Smooth muscle cell of the coronary artery (primary cell): ENCODE data around the gene ACTR8. TPM values are rescaled to one million over a fixed set of nuclear protein-coding genes. Genes with fewer than 3 reads are reported as not detected.

Experiments
- total RNA-seq: library from RNA; depleted of rRNA; stranded (reverse); fragments of >200 nt; gene quantifications from 2 replicates; pipeline ENCODE4 v1.2.3, GENCODE V29; 2014; ENCODE audit warnings: low replicate concordance

The ACTR8 gene, protein sequence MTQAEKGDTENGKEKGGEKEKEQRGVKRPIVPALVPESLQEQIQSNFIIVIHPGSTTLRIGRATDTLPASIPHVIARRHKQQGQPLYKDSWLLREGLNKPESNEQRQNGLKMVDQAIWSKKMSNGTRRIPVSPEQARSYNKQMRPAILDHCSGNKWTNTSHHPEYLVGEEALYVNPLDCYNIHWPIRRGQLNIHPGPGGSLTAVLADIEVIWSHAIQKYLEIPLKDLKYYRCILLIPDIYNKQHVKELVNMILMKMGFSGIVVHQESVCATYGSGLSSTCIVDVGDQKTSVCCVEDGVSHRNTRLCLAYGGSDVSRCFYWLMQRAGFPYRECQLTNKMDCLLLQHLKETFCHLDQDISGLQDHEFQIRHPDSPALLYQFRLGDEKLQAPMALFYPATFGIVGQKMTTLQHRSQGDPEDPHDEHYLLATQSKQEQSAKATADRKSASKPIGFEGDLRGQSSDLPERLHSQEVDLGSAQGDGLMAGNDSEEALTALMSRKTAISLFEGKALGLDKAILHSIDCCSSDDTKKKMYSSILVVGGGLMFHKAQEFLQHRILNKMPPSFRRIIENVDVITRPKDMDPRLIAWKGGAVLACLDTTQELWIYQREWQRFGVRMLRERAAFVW
- total RNA-seq = 34.7 and 61.8 TPM in 2 replicates

DNA sequence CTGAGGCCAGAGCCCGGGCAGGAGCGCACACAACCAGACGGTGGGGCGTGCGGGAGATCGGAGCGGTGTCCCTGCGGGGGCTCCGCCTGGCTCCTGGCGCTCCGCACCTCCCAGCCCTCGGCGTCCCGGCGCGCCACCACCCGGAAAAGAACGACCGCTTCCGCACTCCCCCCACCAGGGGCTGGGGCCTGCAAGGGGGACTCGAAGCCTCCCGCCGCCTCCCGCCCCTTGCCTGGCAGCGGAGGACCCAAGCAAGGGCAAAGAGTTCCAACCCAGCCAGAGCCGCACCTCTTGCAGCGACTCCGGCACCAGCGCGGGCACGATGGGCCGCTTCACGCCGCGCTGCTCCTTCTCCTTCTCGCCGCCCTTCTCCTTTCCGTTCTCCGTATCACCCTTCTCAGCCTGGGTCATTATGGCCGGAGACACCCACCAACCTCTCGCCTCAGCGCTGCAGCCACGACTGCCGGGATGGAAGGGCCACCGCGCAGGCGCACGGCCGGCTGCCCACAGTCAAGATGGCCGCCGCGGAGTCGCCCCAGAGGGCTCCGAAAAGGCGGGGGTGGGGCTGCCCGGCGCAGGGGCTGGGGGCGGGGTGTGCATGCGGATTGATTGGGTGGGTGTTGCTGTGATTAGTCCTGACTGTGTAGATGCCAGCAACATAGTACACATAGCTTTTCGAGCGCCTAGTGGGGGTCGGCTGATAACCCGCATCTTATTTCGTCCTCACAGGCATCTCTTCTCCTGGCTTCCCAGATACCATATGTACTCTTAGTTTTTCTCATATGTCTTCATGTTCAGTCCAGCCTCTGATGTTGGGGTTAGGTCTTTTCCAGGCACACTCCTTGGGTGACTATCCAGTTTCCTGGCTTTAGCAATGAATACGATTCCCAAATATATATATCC is at the start of gene ACTR8:
TSS of gene ACTR8 (minus strand) at position 462 of the 903 bp plus-strand sequence. CDS start at position 411, 51 bp downstream.

DNA sequence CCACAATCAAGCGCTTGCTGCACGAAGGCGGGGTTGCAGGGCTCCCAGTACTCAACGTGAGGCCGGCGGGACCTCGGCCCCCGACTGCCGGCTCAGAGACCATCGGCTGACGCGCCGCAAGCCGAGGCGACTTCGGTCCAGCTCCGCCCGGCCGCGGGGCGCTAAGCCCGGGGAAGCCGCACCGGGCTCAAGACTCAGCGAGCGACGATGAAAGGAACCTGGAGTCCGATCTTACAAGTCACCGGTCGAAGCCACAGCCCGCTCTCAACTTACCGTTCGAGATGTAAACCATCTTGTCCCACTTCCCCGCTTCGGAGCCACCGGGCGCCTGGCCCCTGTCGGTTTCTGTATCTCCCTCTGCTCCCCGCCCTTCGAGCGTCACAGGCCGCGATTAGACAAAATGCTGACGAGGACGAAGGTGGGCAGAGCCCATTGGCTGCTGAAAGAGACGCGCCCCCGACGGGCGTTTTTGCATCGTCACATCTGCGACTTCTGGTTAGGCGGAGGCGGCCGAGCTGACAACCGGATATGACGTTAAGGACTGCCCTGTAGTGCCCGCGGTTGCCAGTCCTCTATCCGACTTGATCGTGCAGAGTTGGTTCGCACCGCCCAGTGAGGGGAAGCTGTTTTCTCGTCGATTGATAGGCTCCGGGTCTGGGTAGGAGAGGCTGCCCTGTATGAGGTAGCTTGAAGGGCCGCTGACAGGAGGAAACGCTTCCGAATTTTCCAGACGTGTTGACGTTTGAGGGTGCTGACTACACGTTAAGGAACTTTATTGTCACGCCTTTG is 9.7 kb upstream of the ACTR8 start, which contains the start of gene SELENOK:
TSS of gene SELENOK (minus strand) at position 363 of the 789 bp plus-strand sequence.

DNA sequence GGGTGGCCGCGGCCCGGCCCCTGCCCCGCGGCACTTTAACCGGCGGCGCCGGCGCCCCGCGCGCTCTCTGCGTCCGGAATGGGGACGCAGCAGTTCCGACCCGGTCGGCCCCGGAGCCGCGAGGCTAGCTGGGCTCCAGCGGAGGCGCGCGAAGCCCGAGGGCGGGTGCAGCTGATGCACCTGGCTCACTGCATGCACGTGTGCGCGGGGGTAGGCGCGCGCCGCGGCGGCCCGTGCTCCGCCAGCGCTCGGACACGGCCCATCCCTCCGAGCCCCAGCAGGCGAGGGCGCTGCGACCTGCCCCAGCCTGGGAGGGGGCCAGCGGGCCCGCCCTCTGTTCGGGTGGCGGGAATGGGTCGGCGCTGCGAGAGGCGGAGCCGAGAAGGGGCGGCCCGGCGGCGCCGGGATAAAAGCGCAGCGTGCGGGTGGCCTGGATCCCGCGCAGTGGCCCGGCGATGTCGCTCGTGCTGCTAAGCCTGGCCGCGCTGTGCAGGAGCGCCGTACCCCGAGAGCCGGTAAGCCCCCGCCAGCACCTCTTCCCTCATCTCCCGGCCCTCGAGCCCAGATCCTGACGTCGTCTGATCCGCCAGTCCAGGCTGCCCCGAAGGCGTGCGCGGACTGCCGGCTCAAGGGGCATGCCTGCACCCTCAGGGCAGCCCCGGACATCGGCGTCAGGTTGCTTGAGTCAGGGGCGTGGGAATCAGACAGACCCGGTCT is 35.7 kb downstream of the ACTR8 start, which contains the start of the genes CHDH and IL17RB:
TSS of gene CHDH (minus strand) at position 286 of the 717 bp plus-strand sequence. CDS start 22,411 bp downstream, outside the sequence.
TSS of gene IL17RB (plus strand) at position 435 of the 717 bp plus-strand sequence. CDS start at position 456, 21 bp downstream.

Other genes with a start within 250 kb of the ACTR8 start
- gene CHDH, start 35.7 kb downstream of the ACTR8 start, total RNA-seq = under 0.01 and 0.59 TPM in 2 replicates
- 0.35 TPM in 1 of 2 replicates, not detected in the other for gene IL17RB, start 35.6 kb downstream of the ACTR8 start, total RNA-seq
- 29.5 and 31.3 TPM in 2 replicates for gene SELENOK, start 9.7 kb upstream of the ACTR8 start, total RNA-seq
- 0.38 and 0.59 TPM in 2 replicates for gene CACNA2D3, start 240.4 kb upstream of the ACTR8 start, total RNA-seq